ENCODE results near the gene MYLK3.
"Not testable (repeated sequence)": the region's sequence is repeated elsewhere in the genome, so short reads cannot be mapped to it uniquely, and the experiment has no call there.

The MYLK3 gene

GRCh38 chr16:46688654-46689364 lies 59.3 kb downstream of the MYLK3 start, which contains the start of gene VPS35:
TSS of gene VPS35 (minus strand) at chr16:46689178. CDS start at chr16:46689133, 45 bp downstream.
- DNase-seq, result peak; percentile 100

- DNase-seq, result no peak
These were observed 60.0 kb downstream of the MYLK3 start for GRCh38 chr16:46688101-46688653.

- no peak for DNase-seq
These were observed 60.7 kb downstream of the MYLK3 start for GRCh38 chr16:46687486-46687885.

- no peak for DNase-seq
These were observed 61.2 kb downstream of the MYLK3 start for GRCh38 chr16:46686815-46687473.

GRCh38 chr16:46681867-46682266 lies 66.3 kb downstream of the MYLK3 start:
- not testable (repeated sequence) for DNase-seq

- DNase-seq, result not testable (repeated sequence)
These were observed 70.2 kb downstream of the MYLK3 start for GRCh38 chr16:46677943-46678342.

- DNase-seq, result no peak
These were observed 74.7 kb downstream of the MYLK3 start for GRCh38 chr16:46673320-46674013.

GRCh38 chr16:46662123-46662522 lies 86.0 kb downstream of the MYLK3 start:
- no peak for DNase-seq

- DNase-seq, result no peak
These were observed 89.2 kb downstream of the MYLK3 start for GRCh38 chr16:46658925-46659324.
